Measurements from ENCODE around the gene SLC3A2. TPM values are rescaled to one million over a fixed set of nuclear protein-coding genes. Genes with fewer than 3 reads are reported as not detected.
A peak's percentile ranks its signal among the peaks of the same experiment; 100 is the strongest.

Gene SLC3A2
- total and polyA plus RNA-seq, 2 experiments from 2014 or later = 335 to 456 TPM

DNA sequence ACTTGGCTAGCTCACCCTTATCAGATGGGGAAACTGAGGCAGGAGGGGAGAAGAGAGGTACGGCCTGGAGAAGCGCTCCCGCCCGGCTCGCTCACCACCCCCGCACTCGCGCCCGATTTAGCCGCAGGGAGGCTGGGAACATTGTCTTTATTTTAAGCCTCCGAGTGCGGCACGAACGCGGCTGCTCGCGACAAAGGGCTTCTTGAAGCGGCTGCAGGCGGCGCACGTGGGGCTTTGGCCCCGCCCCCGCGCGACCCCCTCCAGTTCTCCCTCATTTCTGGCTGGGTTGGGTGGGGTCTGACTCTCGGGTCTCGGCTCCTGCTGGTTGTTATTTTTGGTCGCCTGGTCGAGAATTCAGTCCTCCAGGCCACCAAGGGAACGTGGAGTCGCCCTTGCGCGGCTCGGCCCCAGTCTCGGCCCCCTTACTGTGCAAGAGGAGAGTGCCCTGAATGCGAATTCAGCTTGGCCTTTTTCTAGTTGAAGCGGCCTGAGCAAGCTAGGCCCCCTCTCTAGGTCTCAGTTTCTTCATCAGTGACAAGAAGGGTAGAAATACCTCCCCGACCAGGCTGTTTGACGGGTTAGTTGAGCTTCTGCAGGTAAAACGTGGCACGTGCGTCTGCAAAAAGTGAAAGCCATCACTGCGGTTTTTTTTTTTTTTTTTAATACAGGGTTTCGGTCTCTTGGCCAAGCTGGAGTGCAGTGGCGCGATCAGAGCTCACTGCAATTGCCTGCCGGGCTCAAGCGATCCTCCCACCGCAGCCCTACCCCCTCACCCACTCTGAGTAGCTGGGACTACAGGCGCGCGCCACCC, 43.1 kb downstream of the SLC3A2 start:
- Histone ChIP-seq H3K9me2 (replicated peaks; ENCODE audit: insufficient read depth) (no peaks in the 10 kb centered on the region), H3K79me2 (no peaks in the 10 kb centered on the region), H3K4me2 (peak overlapping the region; percentile 83), H3K4me1 (ENCODE audit: insufficient read depth) (peaks cover 27% of the 10 kb centered on the region), H2AFZ (peak overlapping the region; percentile 50), H3K4me3 (no peak overlapping the region), H3K27ac (no peak overlapping the region), H3K36me3 (replicated peaks; ENCODE audit: insufficient read depth, low read depth) (no peaks in the 10 kb centered on the region), H4K20me1 (ENCODE audit: insufficient read depth, poor library complexity, severe bottlenecking) (no peaks in the 10 kb centered on the region), H3K9me3 (ENCODE audit: low read depth) (no peaks in the 10 kb centered on the region), H3K27me3 (peaks cover 64% of the 10 kb centered on the region)
- DNase-seq (ENCODE audit: low spot score) = no peak
- peak; percentile 89 for TF ChIP-seq EZH2 (IDR thresholded peaks at IDR 0.05; ENCODE audit: borderline replicate concordance)
- TF ChIP-seq, protein P1, sequence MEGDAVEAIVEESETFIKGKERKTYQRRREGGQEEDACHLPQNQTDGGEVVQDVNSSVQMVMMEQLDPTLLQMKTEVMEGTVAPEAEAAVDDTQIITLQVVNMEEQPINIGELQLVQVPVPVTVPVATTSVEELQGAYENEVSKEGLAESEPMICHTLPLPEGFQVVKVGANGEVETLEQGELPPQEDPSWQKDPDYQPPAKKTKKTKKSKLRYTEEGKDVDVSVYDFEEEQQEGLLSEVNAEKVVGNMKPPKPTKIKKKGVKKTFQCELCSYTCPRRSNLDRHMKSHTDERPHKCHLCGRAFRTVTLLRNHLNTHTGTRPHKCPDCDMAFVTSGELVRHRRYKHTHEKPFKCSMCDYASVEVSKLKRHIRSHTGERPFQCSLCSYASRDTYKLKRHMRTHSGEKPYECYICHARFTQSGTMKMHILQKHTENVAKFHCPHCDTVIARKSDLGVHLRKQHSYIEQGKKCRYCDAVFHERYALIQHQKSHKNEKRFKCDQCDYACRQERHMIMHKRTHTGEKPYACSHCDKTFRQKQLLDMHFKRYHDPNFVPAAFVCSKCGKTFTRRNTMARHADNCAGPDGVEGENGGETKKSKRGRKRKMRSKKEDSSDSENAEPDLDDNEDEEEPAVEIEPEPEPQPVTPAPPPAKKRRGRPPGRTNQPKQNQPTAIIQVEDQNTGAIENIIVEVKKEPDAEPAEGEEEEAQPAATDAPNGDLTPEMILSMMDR (IDR thresholded peaks at IDR 0.05; ENCODE audit: poor library complexity) = no peak
- 8% methylated on average over 50 of the region's 52 CpGs for WGBS (ENCODE audit: low lambda C conversion rate, missing lambda C conversion rate)

DNA sequence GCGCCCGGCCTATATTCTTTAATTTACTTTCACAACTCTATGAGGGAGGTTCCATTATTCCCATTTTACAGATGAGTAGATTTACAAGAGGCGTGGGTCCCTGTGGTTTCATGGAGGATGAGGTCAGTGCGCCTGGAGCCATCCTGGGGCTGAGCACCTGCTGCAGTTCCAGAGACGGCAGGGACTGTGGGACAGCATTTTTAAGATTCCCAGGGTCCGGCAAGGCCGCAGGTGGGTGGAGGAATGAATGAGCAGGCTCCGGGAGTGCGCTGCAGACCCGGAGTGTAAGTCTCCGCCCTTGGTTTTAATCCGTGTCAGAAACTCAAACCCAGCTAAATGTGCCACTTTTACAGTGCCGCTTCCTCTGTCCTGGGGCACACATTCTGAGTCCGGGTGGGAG, 44.6 kb downstream of the SLC3A2 start:
- no peaks in the 10 kb centered on the region for H3K79me2 ChIP-seq
- peak; percentile 39 for TF ChIP-seq EZH2phosphoT487 (IDR thresholded peaks at IDR 0.05; ENCODE audit: low read depth, severe bottlenecking, unreplicated experiment)
- TF ChIP-seq, protein P1 (IDR thresholded peaks at IDR 0.05; ENCODE audit: poor library complexity) = no peak
- H4K20me1 ChIP-seq (ENCODE audit: insufficient read depth, poor library complexity, severe bottlenecking) = no peaks in the 10 kb centered on the region
- H3K27ac ChIP-seq = no peak overlapping the region
- no peaks in the 10 kb centered on the region for H3K9me3 ChIP-seq (ENCODE audit: low read depth)
- peaks cover 70% of the 10 kb centered on the region for H3K27me3 ChIP-seq
- DNase-seq (ENCODE audit: low spot score) = no peak
- H2AFZ ChIP-seq = peak overlapping the region; percentile 80
- no peaks in the 10 kb centered on the region for H3K9me2 ChIP-seq (replicated peaks; ENCODE audit: insufficient read depth)
- peak overlapping the region; percentile 10 for H3K4me3 ChIP-seq
- 29% methylated on average over 14 of the region's 14 CpGs for WGBS (ENCODE audit: low lambda C conversion rate, missing lambda C conversion rate)
- peaks cover 27% of the 10 kb centered on the region for H3K4me1 ChIP-seq (ENCODE audit: insufficient read depth)
- H3K4me2 ChIP-seq = peak overlapping the region; percentile 89
- H3K36me3 ChIP-seq (replicated peaks; ENCODE audit: insufficient read depth, low read depth) = no peaks in the 10 kb centered on the region

DNA sequence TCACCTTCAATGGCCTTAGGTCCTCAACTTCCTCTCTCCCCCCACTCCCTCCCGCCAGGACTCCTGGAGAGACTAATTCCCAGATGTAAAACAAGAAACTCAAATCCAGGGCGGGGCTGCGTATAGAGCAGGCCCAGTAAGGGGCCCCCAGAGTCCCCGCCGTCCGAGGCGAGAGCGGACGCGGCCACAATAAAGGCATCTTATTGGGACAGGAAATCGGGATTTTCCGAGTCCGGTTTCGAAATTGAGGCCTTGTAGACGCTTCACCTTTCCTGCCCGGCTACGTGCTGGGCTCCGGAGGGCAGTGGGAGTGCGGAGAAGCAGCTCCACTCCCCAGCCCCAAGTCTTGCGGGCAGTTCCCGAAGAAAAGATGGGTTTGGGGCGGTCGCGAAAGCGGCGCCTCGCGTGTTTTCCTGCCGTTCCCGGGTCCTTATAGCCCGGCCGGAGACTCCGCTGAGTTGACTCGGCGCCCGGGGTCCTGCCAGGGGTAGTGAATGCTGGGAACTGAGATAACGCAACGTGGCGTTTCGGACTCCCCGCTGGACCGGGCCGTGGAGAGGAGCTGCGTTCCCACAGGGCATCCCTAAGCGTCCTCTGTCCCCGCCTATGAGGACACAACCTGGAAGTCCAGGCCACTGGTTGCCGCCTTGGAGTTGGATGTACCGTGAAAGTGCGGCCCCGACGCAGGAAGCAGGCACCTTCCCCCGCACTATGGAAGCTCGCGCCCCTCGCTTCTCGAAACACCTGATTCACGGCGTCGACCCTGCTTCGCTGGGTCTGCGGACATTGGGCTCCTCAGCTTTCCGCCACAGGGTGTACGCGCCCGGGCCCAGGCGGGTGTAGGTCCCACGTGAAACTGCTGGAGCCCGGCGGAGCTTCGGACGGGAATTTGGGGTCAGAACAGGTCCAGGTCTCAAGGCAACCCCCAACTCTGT, 45.3 kb downstream of the SLC3A2 start:
- H3K9me2 ChIP-seq (replicated peaks; ENCODE audit: insufficient read depth) = no peaks in the 10 kb centered on the region
- WGBS (ENCODE audit: low lambda C conversion rate, missing lambda C conversion rate) = 4% methylated on average over 71 of the region's 71 CpGs
- H4K20me1 ChIP-seq (ENCODE audit: insufficient read depth, poor library complexity, severe bottlenecking) = no peaks in the 10 kb centered on the region
- no peak overlapping the region for H3K27ac ChIP-seq
- DNase-seq (ENCODE audit: low spot score) = no peak
- H3K9me3 ChIP-seq (ENCODE audit: low read depth) = no peaks in the 10 kb centered on the region
- H3K27me3 ChIP-seq = peaks cover 70% of the 10 kb centered on the region
- H2AFZ ChIP-seq = peak overlapping the region; percentile 80
- peak overlapping the region; percentile 89 for H3K4me2 ChIP-seq
- H3K4me3 ChIP-seq = peak overlapping the region; percentile 10
- TF ChIP-seq, protein P1 (IDR thresholded peaks at IDR 0.05; ENCODE audit: poor library complexity) = no peak
- peak; percentile 83 for TF ChIP-seq EZH2 (IDR thresholded peaks at IDR 0.05; ENCODE audit: borderline replicate concordance)
- peak; percentile 57 for TF ChIP-seq EZH2phosphoT487 (IDR thresholded peaks at IDR 0.05; ENCODE audit: low read depth, severe bottlenecking, unreplicated experiment)
- H3K79me2 ChIP-seq = no peaks in the 10 kb centered on the region
- H3K4me1 ChIP-seq (ENCODE audit: insufficient read depth) = peaks cover 27% of the 10 kb centered on the region
- no peaks in the 10 kb centered on the region for H3K36me3 ChIP-seq (replicated peaks; ENCODE audit: insufficient read depth, low read depth)
